Mucosa of gallbladder (tissue), 1 donor: ENCODE data around the gene CTRB2. TPM values are rescaled to one million over a fixed set of nuclear protein-coding genes. Genes with fewer than 3 reads are reported as not detected.

Experiments used
- DNase-seq: peaks from one replicate; pipeline ENCODE4 v3.0.0-alpha.2; 2020; ENCODE audit warnings: low spot score
- total RNA-seq: library from RNA; stranded (reverse); gene quantifications from one replicate; pipeline ENCODE4 v1.2.1, GENCODE V29; 2021
- donor health status: DM: no; HTN: no; CAD: no.

Gene CTRB2
- total RNA-seq, 1 donor from 2014 or later: 26.7 TPM

GRCh38 chr16:75175074-75175473 lies 31.9 kb downstream of the CTRB2 start:
- DNase-seq: no peak

DNA sequence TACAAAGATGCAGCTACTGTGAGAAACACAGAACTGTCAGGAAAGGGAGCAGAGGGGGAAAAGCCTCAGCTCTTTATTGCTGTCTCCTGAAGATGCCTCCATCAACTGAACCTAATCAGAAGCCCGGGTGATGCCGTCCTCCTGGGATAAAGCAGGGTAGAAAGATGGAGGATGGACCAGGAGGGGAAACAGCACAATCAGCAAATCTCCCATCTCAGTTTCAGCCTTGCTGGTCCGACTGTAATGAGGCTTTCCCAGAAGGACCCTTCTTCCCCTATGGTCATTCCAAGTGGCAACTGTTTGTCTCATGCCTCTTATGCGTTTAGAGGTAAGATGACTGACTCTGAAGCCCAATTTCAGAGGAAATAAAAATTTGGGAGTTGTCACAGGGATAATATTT lies 34.4 kb downstream of the CTRB2 start:
- no peak for DNase-seq

GRCh38 chr16:75169899-75170405 lies 37.0 kb downstream of the CTRB2 start:
- no peak for DNase-seq

DNA sequence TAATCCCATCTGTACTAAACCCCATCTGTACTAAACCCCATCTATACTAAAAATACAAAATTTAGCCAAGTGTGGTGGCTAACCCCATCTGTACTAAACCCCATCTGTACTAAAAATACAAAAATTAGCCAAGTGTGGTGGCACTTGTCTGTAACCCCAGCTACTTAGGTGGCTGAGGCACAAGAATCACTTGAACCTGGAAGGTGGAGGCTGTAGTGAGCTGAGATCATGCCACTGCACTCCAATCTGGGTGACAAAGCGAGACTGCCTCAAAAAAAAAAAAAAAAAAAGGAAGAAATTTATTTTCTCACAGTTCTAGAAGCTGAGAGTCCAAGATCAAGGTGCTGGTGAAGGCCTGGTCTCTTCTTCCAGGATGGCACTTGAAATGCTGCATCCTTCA lies 46.6 kb downstream of the CTRB2 start:
- no peak for DNase-seq

Other genes with a start within 250 kb of the CTRB2 start
- gene WDR59, start 222.0 kb downstream of the CTRB2 start, total RNA-seq: 72.5 TPM
- 30.7 TPM for gene ZNRF1, start 208.1 kb downstream of the CTRB2 start, total RNA-seq
- 14.5 TPM for gene LDHD, start 90.4 kb downstream of the CTRB2 start, total RNA-seq
- gene ZFP1, start 58.6 kb downstream of the CTRB2 start, total RNA-seq: 11.4 TPM
- gene CTRB1, start 11.8 kb upstream of the CTRB2 start, total RNA-seq: 15.0 TPM
- 223 TPM for gene BCAR1, start 44.5 kb upstream of the CTRB2 start, total RNA-seq
- gene CFDP1, start 226.3 kb upstream of the CTRB2 start, total RNA-seq: 45.2 TPM